HCT116 (cell line): Measurements from ENCODE around the gene PACRG. TPM values are rescaled to one million over a fixed set of nuclear protein-coding genes. Genes with fewer than 3 reads are reported as not detected.

Experiments used
- ATAC-seq: fragments of 200-7000 bp; cut with Tn5 transposase; 2 replicates; pipeline ENCODE4 v1.9.1; 2020; ENCODE audit warnings: mild to moderate bottlenecking, moderate library complexity
- BruUV-seq: library from RNA; stranded (reverse); fragments of 400-500 nt; replicated peaks from 2 replicates; lab custom pipeline; 2021; lab: Mats Ljungman, UMichigan
- CTCF ChIA-PET: fragments of 300-600 bp; sonication (Branson Sonifier 250); formaldehyde crosslinking; loops from one replicate; lab custom pipeline; 2021; ENCODE audit warnings: antibody characterized with exemption; lab: Charles Lee
- POLR2A ChIA-PET: fragments of 300-600, 350-600 bp; sonication (Branson Sonifier 250); formaldehyde crosslinking; loops from one replicate; lab custom pipeline; 2021; ENCODE audit warnings: antibody characterized with exemption; lab: Charles Lee
- RAD21 ChIA-PET, 2 experiments: fragments of 300-600 bp; sonication (Branson Sonifier 250); formaldehyde crosslinking; loops; one replicate each; lab custom pipeline; 2023; ENCODE audit warnings: low total read pairs in 2 of 2; ENCODE audit not compliant: uncharacterized antibody in 2 of 2, unreplicated experiment in 2 of 2, low non-redundant PET in 1 of 2; lab: Charles Lee
- DNase-seq: peaks from one replicate; pipeline ENCODE4 v3.0.0-alpha.2; 2010; ENCODE audit warnings: low read depth, low spot score
- H2AFZ ChIP-seq: fragments of 200-600 bp; shearing (Covaris generic), sonication (generic); 2 replicates; pipeline ENCODE4 v1.6.1; 2017; ENCODE audit warnings: low read depth, mixed run types, mixed read lengths, antibody characterized with exemption, low read length; ENCODE audit not compliant: poor library complexity, severe bottlenecking
- H3K27ac ChIP-seq: 2 replicates; pipeline ENCODE4 v1.5.1; 2012; ENCODE audit warnings: low read depth, low read length
- H3K27me3 ChIP-seq: fragments of 200-600 bp; sonication (generic); 2 replicates; pipeline ENCODE4 v1.6.1; 2016; ENCODE audit warnings: mixed run types, low read length, mixed read lengths; ENCODE audit not compliant: insufficient read depth
- H3K36me3 ChIP-seq, 2 experiments: fragments of 200-500 bp in 1 of 2; fragments of 200-600 bp in 1 of 2; sonication (Bioruptor generic) in 1 of 2; sonication (generic) in 1 of 2; 2 replicates each; pipeline versions ENCODE4 v1.5.1 to v1.6.1; 2014 to 2016; ENCODE audit warnings: low read length in 2 of 2, inconsistent platforms in 1 of 2, mixed read lengths in 1 of 2, mixed run types in 1 of 2; ENCODE audit not compliant: insufficient read depth in 2 of 2, control insufficient read depth in 1 of 2
- H3K4me1 ChIP-seq, 2 experiments: fragments of 200-600 bp in 1 of 2; sonication (generic) in 1 of 2; 2 replicates each; pipeline versions ENCODE4 v1.5.1 to v1.6.1; 2012 to 2017; ENCODE audit warnings: low read length in 2 of 2, inconsistent platforms in 1 of 2, mild to moderate bottlenecking in 1 of 2, mixed read lengths in 1 of 2, mixed run types in 1 of 2, moderate library complexity in 1 of 2; ENCODE audit not compliant: insufficient read depth in 2 of 2, control insufficient read depth in 1 of 2
- H3K4me2 ChIP-seq: fragments of 200-600 bp; sonication (generic); 2 replicates; pipeline ENCODE4 v1.6.1; 2017; ENCODE audit warnings: mixed run types, low read length, mixed read lengths
- H3K4me3 ChIP-seq, 2 experiments: fragments of 200-600 bp in 1 of 2; sonication (generic) in 1 of 2; replicated peaks in 1 of 2; 2 replicates each; pipeline ENCODE4 v1.5.1; 2011 to 2016; ENCODE audit warnings: low read length in 2 of 2, control low read depth in 1 of 2, low read depth in 1 of 2, mild to moderate bottlenecking in 1 of 2, mixed read lengths in 1 of 2, mixed run types in 1 of 2
- H3K79me2 ChIP-seq: fragments of 200-600 bp; sonication (generic); 2 replicates; pipeline ENCODE4 v1.6.1; 2017; ENCODE audit warnings: mild to moderate bottlenecking, mixed run types, low read length, moderate library complexity, mixed read lengths; ENCODE audit not compliant: insufficient read depth
- H3K9ac ChIP-seq: fragments of 200-600 bp; sonication (generic); 2 replicates; pipeline ENCODE4 v1.6.1; 2016; ENCODE audit warnings: low read length, mixed read lengths
- H3K9me2 ChIP-seq: fragments of 200-600 bp; sonication (generic), shearing (Covaris generic); 2 replicates; pipeline ENCODE4 v1.6.1; 2017; ENCODE audit warnings: mixed run types, mild to moderate bottlenecking, moderate library complexity; ENCODE audit not compliant: insufficient read depth
- H3K9me3 ChIP-seq, 2 experiments: fragments of 200-500 bp in 1 of 2; fragments of 200-600 bp in 1 of 2; sonication (Bioruptor generic) in 1 of 2; sonication (generic) in 1 of 2; 2 replicates each; pipeline ENCODE4 v1.6.1; 2014 to 2017; ENCODE audit warnings: low read length in 2 of 2, mixed read lengths in 2 of 2, inconsistent platforms in 1 of 2, low read depth in 1 of 2, mild to moderate bottlenecking in 1 of 2, mixed run types in 1 of 2, moderate library complexity in 1 of 2; ENCODE audit not compliant: control insufficient read depth in 1 of 2, insufficient read depth in 1 of 2
- H4K20me1 ChIP-seq: fragments of 200-600 bp; sonication (generic), shearing (Covaris generic); 2 replicates; pipeline ENCODE4 v1.6.1; 2017; ENCODE audit warnings: mixed run types, mild to moderate bottlenecking, moderate library complexity; ENCODE audit not compliant: insufficient read depth
- CBX3 ChIP-seq: IDR thresholded peaks from 2 replicates; pipeline ENCODE4 v1.6.1; 2012; ENCODE audit warnings: low read depth
- YY1 ChIP-seq: IDR thresholded peaks from 2 replicates; pipeline ENCODE4 v1.6.1; 2011; ENCODE audit warnings: low read length, low read depth, moderate library complexity, mild to moderate bottlenecking; ENCODE audit not compliant: insufficient replicate concordance; ENCODE audit errors: extremely low read depth
- intact Hi-C: fragments of 100-400 bp; cut with micrococcal nuclease; formaldehyde crosslinking; loops from 2 replicates; pipeline ENCODE4 v1.10.0; 2022
- total RNA-seq: library from RNA; stranded (reverse); gene quantifications from one replicate; pipeline ENCODE4 v1.2.1, GENCODE V29; 2021; ENCODE audit not compliant: unreplicated experiment
- TF ChIP-seq, protein P1 (sequence below): IDR thresholded peaks from 2 replicates; pipeline ENCODE4 v1.6.1; 2011; ENCODE audit warnings: mild to moderate bottlenecking, low read length, moderate library complexity; ENCODE audit not compliant: insufficient replicate concordance; ENCODE audit errors: extremely low read depth

Gene PACRG
- total RNA-seq, 1 experiment from 2014 or later: 0.71 TPM

DNA sequence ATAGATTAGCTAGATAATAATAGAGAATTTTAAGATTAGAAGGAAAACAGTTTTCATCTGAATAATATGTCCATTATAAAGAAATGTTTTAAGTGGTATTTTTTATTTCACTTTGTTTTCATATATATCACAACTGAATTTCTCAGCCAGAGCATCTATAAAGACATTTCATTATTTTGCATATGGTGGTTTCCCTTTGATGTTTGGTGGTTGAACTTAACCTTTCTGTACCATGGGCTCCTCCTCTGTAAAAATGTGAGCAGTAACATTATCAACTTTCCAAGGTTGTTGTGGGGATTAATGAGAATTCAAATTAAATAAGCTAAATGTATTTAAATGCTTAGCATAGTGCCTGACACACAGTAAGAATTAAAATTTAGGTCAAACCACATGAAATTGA, 567.0 kb downstream of the PACRG start:
- POLR2A ChIA-PET: no interaction called here
- ATAC-seq (no peak), DNase-seq (no peak)
- H3K27ac ChIP-seq: no peak overlapping the region
- CTCF ChIA-PET: no interaction called here
- intact Hi-C loops: no loop called here
- H3K36me3 ChIP-seq: no peaks in the 10 kb centered on the region
- H2AFZ ChIP-seq: no peak overlapping the region
- no peak overlapping the region for H3K9ac ChIP-seq
- H3K9me3 ChIP-seq: no peaks in the 10 kb centered on the region
- H3K27me3 ChIP-seq: no peaks in the 10 kb centered on the region
- no peaks in the 10 kb centered on the region for H4K20me1 ChIP-seq
- H3K79me2 ChIP-seq: no peaks in the 10 kb centered on the region
- BruUV-seq: no TSS peak
- no peak overlapping the region for H3K4me3 ChIP-seq
- RAD21 ChIA-PET: no interaction called here
- H3K4me2 ChIP-seq: no peak overlapping the region
- H3K4me1 ChIP-seq: no peaks in the 10 kb centered on the region
- H3K9me2 ChIP-seq: no peaks in the 10 kb centered on the region
- TF ChIP-seq CBX3: no peak
- TF ChIP-seq, protein P1, sequence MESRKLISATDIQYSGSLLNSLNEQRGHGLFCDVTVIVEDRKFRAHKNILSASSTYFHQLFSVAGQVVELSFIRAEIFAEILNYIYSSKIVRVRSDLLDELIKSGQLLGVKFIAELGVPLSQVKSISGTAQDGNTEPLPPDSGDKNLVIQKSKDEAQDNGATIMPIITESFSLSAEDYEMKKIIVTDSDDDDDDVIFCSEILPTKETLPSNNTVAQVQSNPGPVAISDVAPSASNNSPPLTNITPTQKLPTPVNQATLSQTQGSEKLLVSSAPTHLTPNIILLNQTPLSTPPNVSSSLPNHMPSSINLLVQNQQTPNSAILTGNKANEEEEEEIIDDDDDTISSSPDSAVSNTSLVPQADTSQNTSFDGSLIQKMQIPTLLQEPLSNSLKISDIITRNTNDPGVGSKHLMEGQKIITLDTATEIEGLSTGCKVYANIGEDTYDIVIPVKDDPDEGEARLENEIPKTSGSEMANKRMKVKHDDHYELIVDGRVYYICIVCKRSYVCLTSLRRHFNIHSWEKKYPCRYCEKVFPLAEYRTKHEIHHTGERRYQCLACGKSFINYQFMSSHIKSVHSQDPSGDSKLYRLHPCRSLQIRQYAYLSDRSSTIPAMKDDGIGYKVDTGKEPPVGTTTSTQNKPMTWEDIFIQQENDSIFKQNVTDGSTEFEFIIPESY: no peak
- TF ChIP-seq YY1: no peak

DNA sequence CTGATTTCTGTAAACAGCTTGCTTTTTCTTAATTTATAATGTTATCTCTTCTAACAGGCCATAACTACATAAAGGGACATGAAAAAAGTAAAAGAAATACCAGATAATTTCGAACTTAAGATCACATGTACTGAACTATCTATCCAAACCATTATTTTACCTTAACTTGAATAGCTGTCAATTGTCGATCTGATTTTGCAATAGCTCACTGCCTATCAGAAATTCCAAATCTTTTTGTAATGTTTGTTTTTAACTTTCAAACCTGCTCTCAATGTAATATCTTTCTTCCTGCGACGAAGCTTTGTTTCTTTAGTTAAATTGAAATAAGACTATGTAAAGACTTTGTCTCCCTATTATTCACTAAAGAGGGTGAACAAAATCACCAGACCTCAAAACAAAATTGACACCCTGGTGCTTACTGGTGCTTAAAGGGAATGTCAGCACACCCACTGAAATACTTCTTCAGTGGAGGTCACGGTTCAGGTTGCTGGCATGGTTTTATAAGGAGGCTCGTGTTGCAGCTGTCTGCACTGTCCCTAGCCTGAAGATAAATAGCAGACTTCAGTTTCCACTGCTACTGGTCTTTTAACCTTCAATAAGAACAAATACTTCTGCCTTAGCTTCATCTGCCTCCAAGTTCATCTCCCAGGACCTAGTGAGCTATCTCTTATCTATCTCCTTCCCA, 569.2 kb downstream of the PACRG start:
- no peak for ATAC-seq
- ChIA-PET RAD21 (no interaction called here), POLR2A (no interaction called here)

More for the DNA sequence above, 569.2 kb downstream of the PACRG start:
- intact Hi-C loops: no loop called here
- no peak overlapping the region for H2AFZ ChIP-seq
- no peaks in the 10 kb centered on the region for H3K27me3 ChIP-seq
- H3K9me2 ChIP-seq: no peaks in the 10 kb centered on the region
- no peaks in the 10 kb centered on the region for H3K9me3 ChIP-seq
- no peak overlapping the region for H3K9ac ChIP-seq
- no peak overlapping the region for H3K4me3 ChIP-seq
- no TSS peak for BruUV-seq
- no peak for DNase-seq
- H3K4me1 ChIP-seq: no peaks in the 10 kb centered on the region
- no peaks in the 10 kb centered on the region for H4K20me1 ChIP-seq
- no peak overlapping the region for H3K4me2 ChIP-seq
- TF ChIP-seq YY1: no peak
- H3K79me2 ChIP-seq: no peaks in the 10 kb centered on the region
- CTCF ChIA-PET: no interaction called here
- no peaks in the 10 kb centered on the region for H3K36me3 ChIP-seq
- no peak overlapping the region for H3K27ac ChIP-seq
